CD4-positive, alpha-beta T cell treated with Interleukin-6 at 100 ng/mL for 8 hours (primary cell): Measurements from ENCODE around the gene MASP1.
A peak's percentile ranks its signal among the peaks of the same experiment; 100 is the strongest.

ENCODE experiments used
- DNase-seq: peaks from one replicate; pipeline ENCODE4 v3.0.0-alpha.2; 2020; ENCODE audit warnings: mixed read lengths, low spot score

MASP1 gene

GRCh38 chr3:187291512-187292132 is at the start of gene MASP1:
TSS of gene MASP1 (minus strand) at chr3:187291737. CDS start at chr3:187291632, 105 bp downstream.
- DNase-seq: no peak

- DNase-seq: no peak
Measured at GRCh38 chr3:187340578-187340977, 49.0 kb upstream of the MASP1 start.

DNA sequence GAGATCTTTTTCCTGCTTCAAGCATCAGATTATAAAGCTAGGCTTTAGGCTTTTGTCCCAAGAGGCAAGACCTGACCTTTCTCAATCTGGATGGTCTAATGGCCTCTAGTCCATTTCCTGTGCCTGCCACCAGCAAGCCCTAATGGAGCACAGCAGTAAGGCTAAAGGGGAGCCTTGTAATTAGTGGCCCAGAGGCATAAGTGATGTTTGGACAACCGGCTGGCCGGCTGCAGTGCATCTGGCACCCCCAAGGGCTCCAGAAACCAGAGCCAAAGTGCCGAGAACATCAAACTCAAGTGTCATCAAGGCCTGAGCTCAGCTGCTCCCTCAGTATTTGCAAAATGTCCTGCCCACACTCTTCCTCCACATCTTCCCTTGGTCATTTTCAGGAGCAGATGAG is 44.8 kb upstream of the MASP1 start:
- DNase-seq: no peak

- DNase-seq: no peak
Measured at GRCh38 chr3:187334904-187335303, 43.4 kb upstream of the MASP1 start.

GRCh38 chr3:187328691-187329090 is 37.2 kb upstream of the MASP1 start:
- DNase-seq: no peak

- no peak for DNase-seq
Measured at GRCh38 chr3:187327845-187328244, 36.3 kb upstream of the MASP1 start.

DNA sequence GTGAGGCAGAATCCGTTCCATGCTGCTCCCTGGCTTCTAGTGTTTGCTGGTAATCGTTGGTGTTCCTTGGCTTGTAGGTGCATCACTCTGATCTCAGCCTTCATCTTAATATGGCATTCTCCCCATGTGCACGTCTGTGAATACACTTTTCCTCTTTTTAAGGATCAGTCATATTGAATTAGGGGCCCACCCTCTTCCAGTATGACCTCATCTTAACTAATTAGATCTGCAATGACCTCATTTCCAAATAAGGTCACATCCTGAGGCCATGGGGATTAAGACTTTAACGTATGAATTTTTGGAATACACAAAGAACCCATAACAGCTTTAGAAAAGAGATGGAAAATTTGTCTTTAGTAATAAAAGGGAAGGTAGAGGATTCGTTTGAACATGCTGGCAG is 34.1 kb upstream of the MASP1 start:
- DNase-seq: no peak

DNA sequence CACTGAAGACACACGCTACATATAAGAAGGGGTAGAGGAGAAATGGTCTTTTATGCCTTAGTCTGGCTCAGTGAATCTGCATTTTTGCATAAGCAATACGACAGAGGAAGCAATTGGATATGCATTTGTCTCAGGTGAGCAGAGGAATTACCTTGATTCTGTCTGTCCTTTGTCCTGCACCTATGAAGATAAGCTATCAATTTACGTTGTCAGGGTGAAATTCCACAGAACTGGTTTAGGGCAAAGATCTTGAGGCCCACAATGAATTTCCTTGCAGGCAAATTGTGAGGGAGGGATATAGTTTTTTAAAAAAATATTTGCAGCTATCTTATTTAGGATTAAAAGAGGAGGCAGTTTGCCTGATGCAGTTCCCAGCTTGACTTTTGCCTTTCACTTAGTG is 31.6 kb upstream of the MASP1 start:
- no peak for DNase-seq

DNA sequence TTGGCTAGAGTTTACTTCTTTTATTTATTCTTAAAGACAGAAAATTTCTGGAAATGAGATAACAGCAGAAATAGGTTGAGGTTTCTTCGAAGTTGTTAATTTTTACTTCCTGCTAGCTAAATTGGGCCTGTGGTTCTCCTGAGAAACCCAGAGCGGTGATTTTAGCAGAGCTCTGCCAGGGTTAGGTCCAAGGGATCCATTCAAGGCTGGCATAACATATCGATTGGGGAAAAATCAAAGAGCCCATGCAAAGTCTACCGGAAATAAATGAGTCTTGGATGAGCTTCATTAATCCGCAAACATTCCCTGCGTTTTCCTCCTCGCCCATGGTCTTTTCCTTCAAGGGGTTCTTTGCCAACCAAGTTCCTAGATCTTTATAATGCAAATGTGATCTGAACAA is 30.8 kb upstream of the MASP1 start:
- DNase-seq: no peak

GRCh38 chr3:187321766-187322165 is 30.2 kb upstream of the MASP1 start:
- DNase-seq: no peak

DNA sequence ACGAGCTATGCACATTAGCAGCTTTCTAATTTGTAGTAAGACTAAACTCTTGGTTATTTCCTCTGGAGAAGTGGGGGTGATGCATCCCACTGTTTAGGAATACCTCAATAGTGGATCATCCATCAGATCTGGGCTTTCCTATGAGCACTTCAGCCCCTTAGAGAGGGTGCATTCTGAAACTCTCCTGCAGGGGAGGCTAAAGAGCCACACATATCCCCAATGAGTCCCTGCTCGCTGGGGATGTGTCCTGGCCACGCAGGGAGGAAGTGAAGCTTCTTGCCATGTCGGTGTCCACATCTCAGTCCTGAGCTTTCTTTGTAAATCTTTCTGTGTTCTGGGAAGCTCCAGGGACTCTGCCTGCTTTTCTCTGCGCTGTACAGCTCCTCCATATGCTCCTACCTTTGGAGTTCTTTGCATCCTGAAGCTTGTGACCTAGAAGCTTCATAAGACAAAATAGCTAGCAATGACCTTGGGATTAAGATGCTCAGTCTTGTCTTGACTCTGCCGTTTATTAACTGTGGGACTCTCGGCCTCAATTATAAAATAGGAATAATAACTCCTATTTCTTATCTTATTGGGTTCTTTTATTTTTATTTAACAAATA is 28.3 kb upstream of the MASP1 start:
- peak; percentile 20 for DNase-seq

DNA sequence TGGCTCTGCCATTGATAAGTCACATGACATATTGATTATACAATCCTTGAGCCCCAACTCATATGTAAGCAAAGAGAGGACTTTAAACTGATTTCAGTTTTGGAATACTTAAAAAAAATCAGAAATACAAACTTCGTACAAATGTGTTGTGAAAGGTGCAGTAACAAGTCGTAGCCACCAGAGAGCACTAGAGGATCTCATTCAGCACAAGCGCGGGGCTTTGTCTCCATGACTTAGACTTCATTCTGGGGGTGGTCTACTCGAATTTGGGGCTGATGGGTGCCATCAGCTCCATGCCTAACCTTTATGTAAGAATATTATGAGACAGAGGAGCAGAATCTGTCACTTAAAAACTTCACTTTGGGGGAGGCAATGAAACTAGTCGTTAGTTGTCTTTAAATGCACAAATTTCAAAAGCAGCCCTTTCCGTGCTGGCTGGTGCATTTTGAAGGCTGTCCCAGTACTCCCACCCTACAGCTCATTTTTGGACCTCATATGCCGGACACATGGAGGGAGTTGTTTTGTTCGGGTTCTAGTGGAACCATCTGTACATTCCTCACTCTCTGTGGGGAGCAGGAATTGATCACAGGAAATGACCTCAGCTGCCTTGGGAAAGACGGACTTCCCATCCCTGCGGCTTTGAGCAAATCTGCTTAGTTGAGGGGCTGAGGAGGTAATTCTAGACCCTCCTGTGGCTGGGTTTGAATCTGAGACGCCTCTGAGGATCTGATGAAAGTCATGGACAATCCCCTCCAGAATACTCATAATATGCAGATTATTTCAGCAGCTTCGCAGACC is 27.5 kb upstream of the MASP1 start:
- peak; percentile 43 for DNase-seq

DNA sequence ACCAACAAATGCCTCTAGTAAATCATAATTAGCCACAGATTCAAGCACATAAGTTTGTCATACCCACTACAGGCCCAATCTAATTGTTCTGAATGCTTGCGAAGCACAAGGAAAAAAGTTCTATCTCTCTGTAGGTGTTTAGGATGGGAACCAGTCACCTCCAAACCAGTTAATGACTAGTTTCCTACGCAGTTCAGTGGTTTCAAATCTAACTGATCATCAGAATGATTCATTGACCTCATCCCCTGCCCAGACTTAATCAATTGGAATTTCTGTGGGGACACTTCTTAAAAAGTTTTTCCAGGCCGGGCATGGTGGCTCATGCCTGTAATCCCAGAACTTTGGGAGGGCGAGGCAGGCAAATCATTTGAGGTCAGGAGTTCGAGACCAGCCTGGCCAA is 24.3 kb upstream of the MASP1 start:
- no peak for DNase-seq

DNA sequence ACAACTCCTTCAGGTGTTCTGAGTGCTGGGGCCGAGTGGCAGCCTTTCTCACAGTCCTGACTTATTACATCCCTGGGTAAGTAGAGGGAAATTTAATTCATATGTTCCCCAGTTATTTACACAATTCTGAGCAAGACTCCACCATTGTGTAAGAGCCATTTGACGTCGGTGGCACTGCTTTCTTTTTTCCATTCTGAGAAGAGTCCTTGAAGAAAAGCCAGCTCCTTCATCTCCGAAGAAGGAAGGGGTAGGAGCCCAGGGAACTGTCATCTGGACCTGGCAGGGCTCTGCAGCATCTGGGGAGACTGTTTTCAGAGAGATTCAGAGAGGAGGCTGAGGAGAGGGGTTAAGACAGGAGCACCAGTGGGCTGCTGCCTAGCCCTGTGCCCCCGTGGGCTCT is 22.6 kb upstream of the MASP1 start:
- DNase-seq: no peak

DNA sequence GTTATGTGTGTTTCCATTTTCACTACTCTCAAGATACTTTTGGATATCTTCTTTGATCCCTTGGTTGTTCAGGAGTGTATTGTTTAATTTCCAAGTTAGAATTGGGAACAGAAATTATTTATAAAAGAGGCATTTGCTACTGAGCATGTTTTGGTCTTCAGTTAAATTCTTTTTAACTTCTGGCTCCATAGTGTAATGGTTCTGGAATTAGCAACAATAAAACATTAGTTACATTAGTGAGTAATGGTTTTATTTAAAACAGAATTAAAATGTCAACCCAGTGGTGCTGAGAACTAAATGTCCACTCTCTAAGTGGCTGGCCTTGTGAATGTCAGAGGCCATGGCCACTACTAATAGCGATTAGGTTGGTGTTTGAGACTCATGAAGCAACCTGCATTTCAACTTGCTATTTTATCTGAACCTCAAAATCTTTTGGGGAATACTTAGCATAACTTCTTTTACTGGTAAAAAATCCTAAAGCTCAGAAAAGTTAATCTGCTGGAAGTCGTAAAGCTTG is 19.5 kb upstream of the MASP1 start:
- DNase-seq: no peak

GRCh38 chr3:187310226-187310625 is 18.7 kb upstream of the MASP1 start:
- no peak for DNase-seq

DNA sequence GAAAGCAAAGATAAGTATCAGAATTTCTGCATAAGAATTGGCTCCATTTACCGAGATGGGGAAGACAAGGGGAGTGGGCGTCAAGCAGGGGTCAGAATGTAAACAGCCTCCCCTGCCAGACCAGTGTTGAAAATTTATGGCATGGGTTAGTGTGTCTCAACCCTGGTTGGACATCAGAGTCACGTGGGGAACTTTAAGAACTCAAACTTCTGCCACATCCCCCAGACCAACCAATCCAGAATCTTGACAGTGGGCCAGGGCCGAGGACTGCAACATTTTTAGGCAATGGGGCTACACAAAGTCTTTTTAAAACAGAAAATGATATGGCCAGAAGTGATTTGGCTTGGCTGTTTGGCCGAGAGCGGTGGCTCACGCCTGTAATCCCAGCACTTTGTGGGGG is 14.3 kb upstream of the MASP1 start:
- DNase-seq: no peak

GRCh38 chr3:187299611-187300010 is 8.1 kb upstream of the MASP1 start:
- no peak for DNase-seq

DNA sequence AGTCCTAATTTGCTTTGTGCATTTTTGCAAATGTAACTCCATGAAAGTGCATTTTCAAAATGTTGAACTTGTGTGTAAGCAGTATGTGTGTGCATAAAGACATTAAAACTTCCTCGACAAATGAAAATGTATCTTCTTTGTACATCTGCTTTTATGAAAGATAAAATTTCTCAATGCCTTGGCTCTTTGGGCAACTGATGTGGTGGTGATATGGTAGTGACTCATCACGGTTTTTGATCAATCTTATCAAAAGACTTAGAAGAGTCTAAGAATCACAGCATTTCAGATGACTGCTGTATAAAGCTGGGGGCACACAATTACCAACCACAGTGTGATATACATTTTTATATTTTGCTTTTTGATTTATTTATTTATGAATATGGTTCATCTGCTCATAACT is 5.4 kb upstream of the MASP1 start:
- DNase-seq: no peak

DNA sequence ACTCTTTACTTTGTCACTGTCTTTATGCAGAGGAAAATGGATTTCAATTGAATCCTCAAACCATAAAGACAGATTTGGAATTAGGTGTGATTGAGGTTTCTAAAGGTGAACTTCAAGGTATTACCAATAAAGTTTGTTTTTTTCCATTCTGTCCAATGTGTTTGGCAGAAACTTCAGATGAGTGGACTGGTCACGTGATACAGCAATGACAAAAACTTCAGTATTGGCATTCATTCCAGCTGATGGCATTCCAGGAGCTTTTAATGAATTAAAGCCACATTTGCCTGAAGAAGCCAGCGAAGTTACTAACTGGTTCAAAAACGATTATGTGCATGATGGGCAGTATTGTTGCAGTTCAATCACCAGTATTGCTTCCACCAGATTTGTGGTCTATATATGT is 4.5 kb upstream of the MASP1 start:
- no peak for DNase-seq

DNA sequence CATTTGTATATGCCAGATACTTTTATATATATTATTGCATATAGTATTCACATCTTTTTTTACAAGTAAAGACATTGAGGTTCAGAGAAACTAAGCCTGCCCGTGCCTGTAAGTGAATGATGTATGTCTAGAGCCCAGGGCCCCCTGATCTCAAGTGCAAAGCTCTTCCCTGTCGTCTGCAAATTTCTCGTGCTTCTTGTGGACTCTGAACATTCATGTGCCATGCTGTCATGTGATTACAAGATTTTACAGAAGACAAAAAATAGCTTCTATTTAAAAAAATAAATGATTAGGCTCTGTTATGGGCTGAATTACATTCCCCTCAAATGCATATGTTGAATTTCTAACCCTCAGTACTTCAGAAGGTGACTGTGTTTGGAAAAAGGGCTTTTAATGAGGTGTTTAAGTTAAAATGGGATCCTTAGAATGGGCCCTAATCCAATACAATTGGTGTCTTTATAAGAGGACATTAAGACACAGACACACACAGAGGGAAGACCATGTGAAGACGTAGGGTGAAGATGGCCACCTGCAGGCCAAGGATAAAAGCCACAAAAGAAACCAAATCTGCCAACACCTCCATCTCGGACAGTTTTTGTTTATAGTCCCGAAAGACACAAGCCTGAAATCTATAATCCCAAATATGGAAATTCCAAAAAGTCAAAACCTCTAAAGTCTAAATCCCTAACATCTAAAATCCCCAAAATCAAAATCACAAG is 3.9 kb upstream of the MASP1 start:
- no peak for DNase-seq
